ENCODE measurements around the gene ANO10. TPM values are rescaled to one million over a fixed set of nuclear protein-coding genes. Genes with fewer than 3 reads are reported as not detected.

Gene ANO10
- total RNA-seq, 1 experiment from 2014 or later: 26.6 TPM

DNA sequence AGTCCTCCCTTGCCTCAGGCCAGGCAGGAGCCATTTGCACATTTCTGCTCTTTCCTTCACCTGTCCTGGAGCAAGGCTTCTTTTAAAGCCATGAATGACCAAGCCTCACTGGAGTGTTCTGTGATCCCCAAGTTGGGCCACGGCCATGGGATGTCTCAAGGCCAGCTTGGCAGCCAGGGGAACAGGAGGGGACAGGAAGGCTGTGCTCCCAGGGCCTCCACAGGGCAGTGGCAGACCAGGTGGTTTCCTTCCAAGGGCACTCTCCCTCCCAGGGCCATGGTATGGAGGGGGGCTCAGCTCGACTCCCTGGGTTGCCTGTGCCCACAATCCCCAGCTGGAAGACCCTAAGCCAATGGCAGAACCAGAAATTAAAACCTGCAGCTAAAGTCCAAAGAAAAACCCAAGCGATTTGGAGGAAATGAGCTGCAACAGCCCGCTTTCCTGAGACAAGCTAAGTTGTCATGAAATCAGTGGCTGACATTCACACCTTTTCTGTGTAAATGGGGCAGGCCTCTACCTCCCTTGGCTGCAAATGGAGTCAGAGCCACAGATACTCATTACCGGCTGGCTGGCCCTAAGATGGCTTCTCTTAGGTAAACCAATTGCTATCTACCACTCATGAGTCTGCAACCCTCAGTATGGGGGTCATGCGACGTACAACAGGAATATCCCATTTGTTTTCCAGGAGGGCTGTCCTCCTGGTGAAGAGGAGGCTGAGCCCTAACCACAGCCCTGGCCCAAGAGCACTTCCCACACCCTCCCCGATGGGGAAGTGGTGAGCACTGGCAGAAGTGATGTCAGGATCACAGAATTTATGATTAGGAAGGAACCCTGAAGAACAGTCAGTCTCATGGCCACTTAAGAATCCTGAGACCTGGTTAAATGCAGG lies 252.2 kb downstream of the ANO10 start:
- no peak overlapping the region for H3K4me3 ChIP-seq (ENCODE audit: low read depth in 2 of 2, low read length in 2 of 2)
- in situ Hi-C loops (cut with HindIII; ENCODE audit: low pct_unique_long_range_greater_than_20kb, low sequenced_read_pairs) (no loop called here), intact Hi-C loops (cut with micrococcal nuclease; ENCODE audit: unreplicated experiment) (no loop called here)
- TF ChIP-seq SIN3A (IDR thresholded peaks at IDR 0.05; ENCODE audit: borderline replicate concordance, insufficient read depth, low read depth, low read length): no peak
- no peak for TF ChIP-seq POLR2AphosphoS5 (IDR thresholded peaks at IDR 0.05; ENCODE audit: low read depth, low read length)
- TF ChIP-seq, protein P1, sequence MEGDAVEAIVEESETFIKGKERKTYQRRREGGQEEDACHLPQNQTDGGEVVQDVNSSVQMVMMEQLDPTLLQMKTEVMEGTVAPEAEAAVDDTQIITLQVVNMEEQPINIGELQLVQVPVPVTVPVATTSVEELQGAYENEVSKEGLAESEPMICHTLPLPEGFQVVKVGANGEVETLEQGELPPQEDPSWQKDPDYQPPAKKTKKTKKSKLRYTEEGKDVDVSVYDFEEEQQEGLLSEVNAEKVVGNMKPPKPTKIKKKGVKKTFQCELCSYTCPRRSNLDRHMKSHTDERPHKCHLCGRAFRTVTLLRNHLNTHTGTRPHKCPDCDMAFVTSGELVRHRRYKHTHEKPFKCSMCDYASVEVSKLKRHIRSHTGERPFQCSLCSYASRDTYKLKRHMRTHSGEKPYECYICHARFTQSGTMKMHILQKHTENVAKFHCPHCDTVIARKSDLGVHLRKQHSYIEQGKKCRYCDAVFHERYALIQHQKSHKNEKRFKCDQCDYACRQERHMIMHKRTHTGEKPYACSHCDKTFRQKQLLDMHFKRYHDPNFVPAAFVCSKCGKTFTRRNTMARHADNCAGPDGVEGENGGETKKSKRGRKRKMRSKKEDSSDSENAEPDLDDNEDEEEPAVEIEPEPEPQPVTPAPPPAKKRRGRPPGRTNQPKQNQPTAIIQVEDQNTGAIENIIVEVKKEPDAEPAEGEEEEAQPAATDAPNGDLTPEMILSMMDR (IDR thresholded peaks at IDR 0.05): no peak
- TF ChIP-seq TCF7L2 (IDR thresholded peaks at IDR 0.05; ENCODE audit: low read depth, low read length): no peak
- TF ChIP-seq, protein P2, sequence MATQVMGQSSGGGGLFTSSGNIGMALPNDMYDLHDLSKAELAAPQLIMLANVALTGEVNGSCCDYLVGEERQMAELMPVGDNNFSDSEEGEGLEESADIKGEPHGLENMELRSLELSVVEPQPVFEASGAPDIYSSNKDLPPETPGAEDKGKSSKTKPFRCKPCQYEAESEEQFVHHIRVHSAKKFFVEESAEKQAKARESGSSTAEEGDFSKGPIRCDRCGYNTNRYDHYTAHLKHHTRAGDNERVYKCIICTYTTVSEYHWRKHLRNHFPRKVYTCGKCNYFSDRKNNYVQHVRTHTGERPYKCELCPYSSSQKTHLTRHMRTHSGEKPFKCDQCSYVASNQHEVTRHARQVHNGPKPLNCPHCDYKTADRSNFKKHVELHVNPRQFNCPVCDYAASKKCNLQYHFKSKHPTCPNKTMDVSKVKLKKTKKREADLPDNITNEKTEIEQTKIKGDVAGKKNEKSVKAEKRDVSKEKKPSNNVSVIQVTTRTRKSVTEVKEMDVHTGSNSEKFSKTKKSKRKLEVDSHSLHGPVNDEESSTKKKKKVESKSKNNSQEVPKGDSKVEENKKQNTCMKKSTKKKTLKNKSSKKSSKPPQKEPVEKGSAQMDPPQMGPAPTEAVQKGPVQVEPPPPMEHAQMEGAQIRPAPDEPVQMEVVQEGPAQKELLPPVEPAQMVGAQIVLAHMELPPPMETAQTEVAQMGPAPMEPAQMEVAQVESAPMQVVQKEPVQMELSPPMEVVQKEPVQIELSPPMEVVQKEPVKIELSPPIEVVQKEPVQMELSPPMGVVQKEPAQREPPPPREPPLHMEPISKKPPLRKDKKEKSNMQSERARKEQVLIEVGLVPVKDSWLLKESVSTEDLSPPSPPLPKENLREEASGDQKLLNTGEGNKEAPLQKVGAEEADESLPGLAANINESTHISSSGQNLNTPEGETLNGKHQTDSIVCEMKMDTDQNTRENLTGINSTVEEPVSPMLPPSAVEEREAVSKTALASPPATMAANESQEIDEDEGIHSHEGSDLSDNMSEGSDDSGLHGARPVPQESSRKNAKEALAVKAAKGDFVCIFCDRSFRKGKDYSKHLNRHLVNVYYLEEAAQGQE (IDR thresholded peaks at IDR 0.05; ENCODE audit: insufficient read depth in 1 of 2, low read depth in 2 of 2, low read length in 1 of 2): no peak
- DNase-seq (ENCODE audit: low read depth, low spot score) (no peak), ATAC-seq (no peak)
- H3K27me3 ChIP-seq (ENCODE audit: control insufficient read depth, insufficient read depth, low read length): no peaks in the 10 kb centered on the region
- H3K9me3 ChIP-seq (ENCODE audit: control insufficient read depth, insufficient read depth, low read depth, low read length): no peaks in the 10 kb centered on the region
- no peaks in the 10 kb centered on the region for H3K36me3 ChIP-seq (ENCODE audit: control insufficient read depth, insufficient read depth, low read length)
- ChIA-PET CTCF (no interaction called here), POLR2A (no interaction called here)
- H3K4me1 ChIP-seq (ENCODE audit: control insufficient read depth, insufficient read depth, low read length): no peaks in the 10 kb centered on the region
- no peak overlapping the region for H3K27ac ChIP-seq (ENCODE audit: low read length)
- BruUV-seq (replicated peaks): no TSS peak

DNA sequence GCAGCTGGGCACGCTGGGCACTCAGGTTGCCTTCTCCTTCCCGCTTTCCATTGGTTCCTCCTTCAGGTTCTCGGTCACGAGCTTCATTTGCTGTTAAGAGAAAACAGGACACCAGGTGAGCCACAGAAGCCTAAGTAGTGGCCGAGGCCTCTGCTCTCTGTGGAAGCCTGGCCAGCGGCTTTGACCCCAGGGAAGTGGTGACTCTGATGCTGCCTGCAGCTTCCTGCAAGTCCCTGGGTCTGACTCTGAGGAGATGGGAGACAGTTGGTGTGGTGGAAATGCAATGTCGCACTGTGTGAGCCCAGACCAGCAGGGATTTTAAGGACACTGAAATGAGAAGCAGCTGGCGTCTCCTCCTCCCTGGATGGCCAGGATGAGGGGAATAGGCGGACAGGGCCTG lies 254.9 kb downstream of the ANO10 start:
- no peaks in the 10 kb centered on the region for H3K4me1 ChIP-seq (ENCODE audit: control insufficient read depth, insufficient read depth, low read length)
- no peak overlapping the region for H3K27ac ChIP-seq (ENCODE audit: low read length)
- H3K27me3 ChIP-seq (ENCODE audit: control insufficient read depth, insufficient read depth, low read length): no peaks in the 10 kb centered on the region
- in situ Hi-C loops (cut with HindIII; ENCODE audit: low pct_unique_long_range_greater_than_20kb, low sequenced_read_pairs) (no loop called here), intact Hi-C loops (cut with micrococcal nuclease; ENCODE audit: unreplicated experiment) (no loop called here)
- BruUV-seq (replicated peaks): no TSS peak
- no peaks in the 10 kb centered on the region for H3K9me3 ChIP-seq (ENCODE audit: control insufficient read depth, insufficient read depth, low read depth, low read length)
- ChIA-PET CTCF (no interaction called here), POLR2A (no interaction called here)
- H3K36me3 ChIP-seq (ENCODE audit: control insufficient read depth, insufficient read depth, low read length): no peaks in the 10 kb centered on the region
- DNase-seq (ENCODE audit: low read depth, low spot score): no peak
- H3K4me3 ChIP-seq (ENCODE audit: low read depth in 2 of 2, low read length in 2 of 2): no peak overlapping the region
- TF ChIP-seq, protein P1 (IDR thresholded peaks at IDR 0.05): no peak
- no peak for ATAC-seq

Data from Panc1 (cell line).